Effector memory CD4-positive, alpha-beta T cell (primary cell): ENCODE results near the gene GRIK4.

ENCODE experiments used
- DNase-seq, 3 donors: peaks; one replicate each; pipeline ENCODE4 v3.0.0-alpha.2; 2020
- H3K27ac ChIP-seq: 2 replicates; pipeline ENCODE4 v1.7.0; 2013; ENCODE audit warnings: mild to moderate bottlenecking, low read length, moderate library complexity; ENCODE audit not compliant: insufficient read depth, poor library complexity, severe bottlenecking
- H3K27me3 ChIP-seq: replicated peaks from 2 replicates; pipeline ENCODE4 v1.7.0; 2013; ENCODE audit warnings: mild to moderate bottlenecking, low read length; ENCODE audit not compliant: insufficient read depth, control insufficient read depth, poor library complexity, severe bottlenecking
- H3K36me3 ChIP-seq: 2 replicates; pipeline ENCODE4 v1.7.0; 2013; ENCODE audit warnings: mild to moderate bottlenecking, low read length, moderate library complexity; ENCODE audit not compliant: control insufficient read depth, insufficient read depth
- H3K4me1 ChIP-seq: 2 replicates; pipeline ENCODE4 v1.7.0; 2013; ENCODE audit warnings: low read length, mild to moderate bottlenecking; ENCODE audit not compliant: control insufficient read depth, insufficient read depth, poor library complexity, severe bottlenecking
- H3K4me3 ChIP-seq: 2 replicates; pipeline ENCODE4 v1.7.0; 2013; ENCODE audit warnings: low read length, low read depth, mild to moderate bottlenecking; ENCODE audit not compliant: insufficient read depth, poor library complexity, severe bottlenecking
- H3K9me3 ChIP-seq: 2 replicates; pipeline ENCODE4 v1.7.0; 2013; ENCODE audit warnings: mild to moderate bottlenecking, low read length, moderate library complexity; ENCODE audit not compliant: control insufficient read depth

GRIK4 gene

DNA sequence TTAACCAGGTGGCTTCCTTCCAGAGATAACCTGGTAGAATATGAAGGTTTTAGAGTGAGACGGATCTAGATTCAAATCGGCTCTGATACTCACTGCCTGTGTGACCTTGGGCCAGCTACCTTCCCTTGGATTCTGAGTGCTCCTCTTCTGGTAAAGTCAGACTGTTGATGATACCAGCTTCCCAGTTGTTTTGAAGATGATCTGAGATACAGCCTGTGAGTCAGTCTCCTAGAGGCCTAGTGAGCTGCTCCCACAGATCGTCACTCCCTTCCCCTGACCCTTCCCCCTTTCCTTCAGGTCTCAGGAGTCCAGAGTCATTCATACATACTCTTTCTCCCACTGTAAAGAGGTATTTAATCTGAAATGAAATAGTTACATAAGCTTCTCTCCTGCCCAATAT, 207.8 kb downstream of the GRIK4 start:
- H3K27me3 ChIP-seq, result no peaks in the 10 kb centered on the region
- no peak for DNase-seq
- H3K36me3 ChIP-seq, result no peaks in the 10 kb centered on the region
- H3K27ac ChIP-seq, result no peak overlapping the region
- no peaks in the 10 kb centered on the region for H3K9me3 ChIP-seq
- no peak overlapping the region for H3K4me3 ChIP-seq
- no peaks in the 10 kb centered on the region for H3K4me1 ChIP-seq

DNA sequence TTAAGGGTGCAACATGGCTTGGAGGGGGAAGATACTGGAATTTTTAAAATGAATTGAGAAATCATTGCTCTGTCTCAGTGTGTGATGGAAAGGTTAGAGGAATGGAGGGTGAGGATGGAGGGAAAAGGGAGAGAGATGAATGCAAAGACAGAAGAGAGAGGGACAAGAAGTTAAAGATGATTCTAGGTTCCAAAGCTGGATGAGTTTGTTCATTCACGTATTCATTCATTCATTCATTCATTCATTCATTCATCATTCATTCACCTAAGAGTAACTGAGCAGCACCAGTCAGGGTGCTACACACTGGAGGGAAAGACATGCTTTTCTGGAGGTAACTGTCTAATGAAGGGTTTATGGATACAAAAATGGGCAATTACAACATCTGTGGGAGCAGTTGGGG, 209.2 kb downstream of the GRIK4 start:
- no peaks in the 10 kb centered on the region for H3K27me3 ChIP-seq
- no peaks in the 10 kb centered on the region for H3K36me3 ChIP-seq
- DNase-seq, result no peak
- no peaks in the 10 kb centered on the region for H3K9me3 ChIP-seq
- no peak overlapping the region for H3K4me3 ChIP-seq
- H3K27ac ChIP-seq, result no peak overlapping the region
- no peaks in the 10 kb centered on the region for H3K4me1 ChIP-seq

DNA sequence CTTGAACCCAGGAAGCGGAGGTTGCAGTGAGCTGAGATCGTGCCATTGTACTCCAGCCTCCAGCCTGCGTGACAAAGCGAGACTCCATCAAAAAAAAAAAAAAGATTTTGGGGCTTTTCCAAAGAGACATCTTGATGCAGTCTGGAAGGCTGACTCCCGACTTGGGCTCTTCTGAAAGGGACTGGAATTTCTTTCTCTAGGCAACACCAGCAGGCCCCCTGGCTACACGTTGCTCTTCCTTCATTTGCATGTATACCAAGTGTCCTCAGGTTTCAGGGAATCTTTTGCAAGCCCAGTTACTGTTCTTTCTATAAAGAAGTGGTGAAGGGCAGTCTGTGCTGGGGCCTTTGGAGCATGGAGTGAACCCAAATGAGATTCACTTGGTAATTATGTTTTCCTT, 211.0 kb downstream of the GRIK4 start:
- Histone ChIP-seq H3K27ac (no peak overlapping the region), H3K4me1 (no peaks in the 10 kb centered on the region), H3K9me3 (no peaks in the 10 kb centered on the region), H3K4me3 (no peak overlapping the region), H3K27me3 (no peaks in the 10 kb centered on the region), H3K36me3 (no peaks in the 10 kb centered on the region)
- DNase-seq, result no peak

DNA sequence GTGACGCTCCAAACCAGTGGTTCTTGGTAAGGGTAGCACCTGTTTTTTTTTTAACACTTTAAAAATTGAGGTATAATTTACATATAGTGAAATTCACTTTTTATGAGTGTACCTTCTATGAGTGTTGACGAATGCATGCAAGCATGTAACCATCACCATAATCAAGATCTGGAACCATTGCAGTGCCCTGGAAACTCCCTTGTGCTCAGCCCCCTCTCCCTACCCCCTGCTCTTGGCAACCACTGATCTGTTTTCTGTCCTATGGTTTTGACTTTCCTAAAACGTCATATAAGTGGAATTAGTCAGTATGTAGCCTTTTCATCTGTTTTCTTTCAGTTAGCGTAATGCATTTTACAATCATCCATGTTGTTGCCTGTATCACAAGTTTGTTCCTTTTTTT, 212.2 kb downstream of the GRIK4 start:
- DNase-seq, result no peak
- no peaks in the 10 kb centered on the region for H3K9me3 ChIP-seq
- no peaks in the 10 kb centered on the region for H3K27me3 ChIP-seq
- H3K4me3 ChIP-seq, result no peak overlapping the region
- no peak overlapping the region for H3K27ac ChIP-seq
- no peaks in the 10 kb centered on the region for H3K36me3 ChIP-seq
- H3K4me1 ChIP-seq, result no peaks in the 10 kb centered on the region

DNA sequence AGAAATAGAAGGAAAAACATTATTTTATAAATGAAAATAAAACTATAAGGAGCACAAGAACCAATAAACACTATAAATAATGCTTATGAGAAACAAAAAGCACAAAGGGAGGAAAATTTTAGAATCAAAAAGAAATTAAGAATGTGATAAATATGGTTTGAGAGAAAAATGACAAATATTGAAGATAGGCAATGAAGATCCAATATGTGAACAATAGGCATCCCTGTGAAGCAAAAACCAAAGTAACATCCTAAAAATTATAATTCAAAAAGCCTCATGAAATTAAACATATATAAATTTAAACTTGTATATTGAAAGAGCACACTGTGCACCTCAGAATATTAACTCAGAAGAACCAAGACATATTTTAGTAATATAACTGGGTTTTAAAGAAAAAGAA, 216.2 kb downstream of the GRIK4 start:
- Histone ChIP-seq H3K9me3 (no peaks in the 10 kb centered on the region), H3K4me3 (no peak overlapping the region), H3K27me3 (no peaks in the 10 kb centered on the region), H3K4me1 (no peaks in the 10 kb centered on the region), H3K36me3 (no peaks in the 10 kb centered on the region), H3K27ac (no peak overlapping the region)
- no peak for DNase-seq

DNA sequence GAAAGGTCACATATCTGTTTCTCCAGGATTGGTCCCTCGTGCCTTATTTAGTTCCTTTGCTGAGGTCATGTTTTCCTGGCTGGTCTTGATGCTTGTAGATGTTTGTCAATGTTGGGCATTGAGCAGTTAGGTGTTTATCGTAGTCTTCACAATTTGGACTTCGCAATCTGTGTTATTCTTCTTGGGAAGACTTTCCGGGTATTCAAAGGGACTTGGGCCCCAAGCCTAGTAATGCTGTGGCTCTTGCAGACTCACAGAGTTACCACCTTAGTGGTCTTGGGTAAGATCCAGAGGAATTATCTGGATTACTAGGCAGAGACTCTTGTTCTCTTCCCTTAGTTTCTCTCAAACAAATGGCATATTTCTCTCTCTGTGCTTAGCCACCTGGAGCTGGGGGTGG, 223.5 kb downstream of the GRIK4 start:
- no peaks in the 10 kb centered on the region for H3K4me1 ChIP-seq
- no peak overlapping the region for H3K27ac ChIP-seq
- H3K9me3 ChIP-seq, result no peaks in the 10 kb centered on the region
- no peak for DNase-seq
- H3K4me3 ChIP-seq, result no peak overlapping the region
- no peaks in the 10 kb centered on the region for H3K36me3 ChIP-seq
- H3K27me3 ChIP-seq, result no peaks in the 10 kb centered on the region

DNA sequence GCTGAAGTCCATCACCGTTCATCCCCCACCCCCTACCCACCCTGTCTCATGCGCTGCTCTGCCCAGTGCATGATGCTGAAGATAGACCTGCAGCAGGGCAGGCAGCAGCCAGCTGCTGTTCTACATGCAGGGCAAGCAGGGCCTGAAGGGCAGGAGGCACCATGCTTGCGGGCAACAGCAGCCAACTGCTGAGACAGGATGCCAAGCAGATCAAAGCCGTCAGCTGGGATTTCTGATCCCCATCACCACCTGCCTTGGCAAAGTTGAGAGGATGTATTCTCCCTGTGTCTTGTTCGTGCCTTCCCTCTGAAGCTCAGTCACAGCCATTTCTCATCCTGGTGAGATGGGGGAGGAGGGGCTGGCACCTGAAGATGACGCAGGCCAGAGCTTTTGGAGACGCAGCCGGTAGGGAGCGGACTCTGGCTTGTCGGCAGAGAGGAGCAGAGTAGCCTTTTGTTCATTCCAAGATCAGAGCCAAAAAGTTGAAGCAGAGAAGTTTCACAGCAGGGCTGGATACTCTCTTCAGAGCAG, 227.0 kb downstream of the GRIK4 start:
- DNase-seq, result no peak
- no peaks in the 10 kb centered on the region for H3K36me3 ChIP-seq
- H3K4me1 ChIP-seq, result no peaks in the 10 kb centered on the region
- no peaks in the 10 kb centered on the region for H3K9me3 ChIP-seq
- no peak overlapping the region for H3K4me3 ChIP-seq
- no peak overlapping the region for H3K27ac ChIP-seq
- no peaks in the 10 kb centered on the region for H3K27me3 ChIP-seq

DNA sequence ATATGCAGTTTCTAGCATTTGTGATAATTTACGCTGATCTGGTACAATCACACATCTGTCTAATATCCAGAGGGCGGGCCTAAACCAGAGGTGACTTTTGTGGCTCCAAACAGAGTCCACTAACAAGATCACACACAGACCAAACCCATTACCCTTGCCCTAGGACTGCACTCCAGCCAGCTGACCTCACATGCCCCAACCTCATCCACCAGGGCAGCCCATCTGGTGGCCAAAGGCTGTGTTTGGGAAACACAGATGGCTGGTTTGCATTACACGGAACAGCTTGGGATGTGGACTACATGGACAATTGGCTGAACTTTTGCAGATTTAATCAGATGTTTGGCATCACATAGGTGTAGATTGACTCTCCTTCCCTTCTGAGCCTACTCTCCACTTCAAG, 228.2 kb downstream of the GRIK4 start:
- Histone ChIP-seq H3K36me3 (no peaks in the 10 kb centered on the region), H3K9me3 (no peaks in the 10 kb centered on the region), H3K4me3 (no peak overlapping the region), H3K27ac (no peak overlapping the region), H3K27me3 (no peaks in the 10 kb centered on the region), H3K4me1 (no peaks in the 10 kb centered on the region)
- DNase-seq, result no peak

DNA sequence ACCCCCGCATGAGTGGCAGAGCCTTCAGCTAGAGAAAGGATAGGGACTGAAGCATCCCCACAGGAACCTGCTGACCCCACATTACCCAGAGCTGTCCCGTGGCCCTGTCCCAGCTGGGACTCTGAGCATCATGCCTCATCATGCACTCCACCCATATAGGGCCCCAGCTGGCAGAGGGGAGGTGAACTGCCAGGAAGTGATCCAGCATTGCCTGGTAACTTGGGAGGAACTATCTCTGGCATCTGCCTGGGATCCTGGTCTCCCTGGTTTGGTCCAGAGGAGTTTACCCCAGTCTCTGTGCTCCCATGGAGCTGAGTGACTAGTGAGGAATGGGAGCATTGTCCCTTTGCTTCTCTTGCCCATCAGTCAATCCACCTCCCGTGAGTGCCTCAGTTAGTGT, 228.8 kb downstream of the GRIK4 start:
- no peak overlapping the region for H3K27ac ChIP-seq
- H3K4me3 ChIP-seq, result no peak overlapping the region
- no peaks in the 10 kb centered on the region for H3K4me1 ChIP-seq
- H3K27me3 ChIP-seq, result no peaks in the 10 kb centered on the region
- no peaks in the 10 kb centered on the region for H3K9me3 ChIP-seq
- DNase-seq, result no peak
- H3K36me3 ChIP-seq, result no peaks in the 10 kb centered on the region

DNA sequence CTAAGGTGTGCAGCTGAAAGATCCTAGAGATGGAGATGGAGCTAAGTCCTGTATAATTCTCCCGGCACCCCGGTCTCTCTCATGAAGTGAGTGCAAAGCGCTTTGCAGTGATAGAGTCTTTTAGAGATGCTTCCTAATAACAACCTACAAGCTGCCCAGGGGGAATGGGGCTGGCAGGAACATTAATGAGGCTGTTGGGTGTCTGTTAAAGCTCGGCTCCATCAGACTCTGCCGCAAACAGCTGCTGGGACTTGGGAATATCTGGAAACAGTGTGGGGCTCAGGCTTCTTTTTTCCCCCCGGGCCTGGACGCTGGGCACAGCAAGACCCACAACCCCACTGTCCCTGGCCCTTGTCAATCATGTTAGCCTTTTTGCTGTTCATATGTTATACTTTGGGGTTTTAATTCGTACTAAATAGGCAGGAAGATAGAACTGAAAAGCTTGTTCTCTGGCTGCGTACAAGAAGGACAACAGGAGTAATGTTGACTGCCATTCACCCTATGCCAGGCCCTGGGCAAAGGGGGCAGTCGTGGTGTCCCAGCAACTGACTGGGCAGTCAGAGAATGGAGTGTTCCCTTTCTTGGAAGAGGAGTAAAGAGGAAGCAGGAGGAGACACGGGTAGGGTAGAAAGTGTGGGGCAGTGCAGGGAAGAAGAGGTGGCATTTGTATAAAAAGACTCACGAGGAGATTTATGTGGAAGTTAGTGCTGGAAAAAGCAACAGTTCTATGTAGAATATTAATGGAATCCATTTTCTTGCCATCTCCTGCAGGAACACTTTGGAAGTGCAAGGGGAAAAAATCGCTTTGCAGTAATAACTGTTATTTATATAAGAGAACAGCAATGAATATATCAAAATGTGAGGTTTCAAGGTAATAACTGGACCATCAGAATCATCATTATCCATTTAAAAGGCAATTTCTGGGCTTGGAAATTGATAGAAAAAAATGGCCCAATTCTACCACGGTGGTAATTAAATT, 232.8 kb downstream of the GRIK4 start:
- DNase-seq, result no peak
- Histone ChIP-seq H3K27ac (no peak overlapping the region), H3K4me1 (no peaks in the 10 kb centered on the region), H3K4me3 (no peak overlapping the region), H3K9me3 (no peaks in the 10 kb centered on the region), H3K27me3 (no peaks in the 10 kb centered on the region), H3K36me3 (no peaks in the 10 kb centered on the region)
